ENCODE data around the gene LCE6A.

- TF ChIP-seq CTCF (IDR thresholded peaks at IDR 0.05 in 2 of 3, conservative IDR thresholded peaks at IDR 0.05 in 1 of 3; ENCODE audit: insufficient read depth in 2 of 3, low read depth in 1 of 3, low read length in 3 of 3), result no peak
- TF ChIP-seq SMC3 (conservative IDR thresholded peaks at IDR 0.05; ENCODE audit: insufficient read depth, low read depth, low read length), result no peak
- TF ChIP-seq SP2 (IDR thresholded peaks at IDR 0.05; ENCODE audit: extremely low read depth, low read depth, low read length, poor library complexity, severe bottlenecking), result no peak
- no peak for TF ChIP-seq YY1 (IDR thresholded peaks at IDR 0.05; ENCODE audit: borderline replicate concordance in 1 of 3, control insufficient read depth in 1 of 3, extremely low read depth in 1 of 3, insufficient read depth in 3 of 3, insufficient read length in 1 of 3, insufficient replicate concordance in 2 of 3, low read depth in 1 of 3, low read length in 2 of 3)
- no peak for TF ChIP-seq KDM4B (IDR thresholded peaks at IDR 0.05; ENCODE audit: borderline replicate concordance in 2 of 2, low read depth in 1 of 2)
Observed at GRCh38 chr1:152801333-152801732, 41.3 kb upstream of the LCE6A start.
